Activated T-cell treated with anti-CD3 and anti-CD28 coated beads, Interleukin-2, amount 50 U/mL, for 72 hours (primary cell): Measurements from ENCODE around the gene WDR20. TPM values are rescaled to one million over a fixed set of nuclear protein-coding genes. Genes with fewer than 3 reads are reported as not detected.
"Not testable (repeated sequence)": the region's sequence is repeated elsewhere in the genome, so short reads cannot be mapped to it uniquely, and the experiment has no call there.

Experiments
- ATAC-seq, 2 donors: fragments of 150-1000 bp; cut with Tn5 transposase; replicated peaks in 1 of 2; 2 replicates each; pipeline ENCODE4 v1.10.0; 2021; ENCODE audit warnings: moderate library complexity in 2 of 2, mild to moderate bottlenecking in 1 of 2
- DNase-seq, 2 donors: peaks; one replicate each; pipeline ENCODE4 v3.0.0; 2021 to 2022; ENCODE audit warnings: mixed read lengths in 1 of 2
- H3K27ac Mint-ChIP-seq: one replicate; pipeline ENCODE4 v1.8.0; 2022; ENCODE audit warnings: mild to moderate bottlenecking, moderate library complexity, mixed read lengths
- H3K27me3 Mint-ChIP-seq: one replicate; pipeline ENCODE4 v1.8.0; 2022; ENCODE audit warnings: low read depth, mixed read lengths
- H3K36me3 Mint-ChIP-seq, 2 donors: one replicate each; pipeline ENCODE4 v1.8.0; 2022; ENCODE audit warnings: mixed read lengths in 2 of 2, mild to moderate bottlenecking in 1 of 2; ENCODE audit not compliant: insufficient read depth in 2 of 2
- H3K4me1 Mint-ChIP-seq: one replicate; pipeline ENCODE4 v1.8.0; 2022; ENCODE audit warnings: low read depth, mixed read lengths
- H3K4me3 Mint-ChIP-seq, 2 donors: one replicate each; pipeline ENCODE4 v1.8.0; 2022; ENCODE audit warnings: mild to moderate bottlenecking in 2 of 2, mixed read lengths in 2 of 2, moderate library complexity in 2 of 2
- H3K9me3 Mint-ChIP-seq, 2 donors: one replicate each; pipeline ENCODE4 v1.8.0; 2022; ENCODE audit warnings: mixed read lengths in 2 of 2
- total RNA-seq, 2 donors: library from RNA; stranded (reverse); gene quantifications; one replicate each; pipeline ENCODE4 v1.2.3, GENCODE V29; 2022

The WDR20 gene, protein sequence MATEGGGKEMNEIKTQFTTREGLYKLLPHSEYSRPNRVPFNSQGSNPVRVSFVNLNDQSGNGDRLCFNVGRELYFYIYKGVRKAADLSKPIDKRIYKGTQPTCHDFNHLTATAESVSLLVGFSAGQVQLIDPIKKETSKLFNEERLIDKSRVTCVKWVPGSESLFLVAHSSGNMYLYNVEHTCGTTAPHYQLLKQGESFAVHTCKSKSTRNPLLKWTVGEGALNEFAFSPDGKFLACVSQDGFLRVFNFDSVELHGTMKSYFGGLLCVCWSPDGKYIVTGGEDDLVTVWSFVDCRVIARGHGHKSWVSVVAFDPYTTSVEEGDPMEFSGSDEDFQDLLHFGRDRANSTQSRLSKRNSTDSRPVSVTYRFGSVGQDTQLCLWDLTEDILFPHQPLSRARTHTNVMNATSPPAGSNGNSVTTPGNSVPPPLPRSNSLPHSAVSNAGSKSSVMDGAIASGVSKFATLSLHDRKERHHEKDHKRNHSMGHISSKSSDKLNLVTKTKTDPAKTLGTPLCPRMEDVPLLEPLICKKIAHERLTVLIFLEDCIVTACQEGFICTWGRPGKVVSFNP
- 10 to 100 TPM; 23.8 to 29.9 TPM for total RNA-seq

DNA sequence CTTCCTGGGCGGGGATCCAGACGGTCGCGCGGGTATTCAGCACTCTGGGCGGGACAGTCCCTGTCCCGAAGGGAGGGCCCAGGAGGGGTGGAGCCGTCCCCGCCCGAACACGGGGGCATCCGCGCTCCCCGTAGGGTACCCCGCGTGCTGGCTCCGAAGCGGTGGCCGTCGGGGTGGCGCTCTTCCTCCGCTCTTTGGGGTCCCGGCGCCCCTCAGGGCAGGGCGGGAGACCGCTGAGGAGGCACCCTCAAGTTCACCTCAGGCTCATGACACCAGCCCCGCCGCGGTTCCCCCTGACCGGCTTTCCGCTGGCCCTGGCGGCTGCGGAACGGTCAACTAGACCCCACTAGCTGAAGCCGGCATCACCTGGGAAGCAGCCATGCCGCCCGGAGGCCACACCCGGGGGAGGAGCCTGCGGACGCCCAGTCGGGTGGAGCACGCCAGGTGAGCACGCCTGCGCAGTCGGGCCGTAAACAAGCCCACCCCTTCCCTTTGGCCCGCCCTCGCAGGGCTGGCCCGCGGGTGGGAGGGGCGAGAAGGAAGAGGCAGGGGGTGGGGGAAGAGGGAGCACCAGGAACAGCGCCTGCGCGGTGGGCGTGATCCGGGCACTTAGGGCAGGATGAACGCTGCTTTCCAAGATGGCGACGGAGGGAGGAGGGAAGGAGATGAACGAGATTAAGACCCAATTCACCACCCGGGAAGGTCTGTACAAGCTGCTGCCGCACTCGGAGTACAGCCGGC lies at the start of gene WDR20:
Gene WDR20, plus strand, starts transcription at position 612 of the 741 bp plus-strand sequence. Its CDS starts 27 bp downstream, at position 639.
- peak; percentile 93 for ATAC-seq

DNA sequence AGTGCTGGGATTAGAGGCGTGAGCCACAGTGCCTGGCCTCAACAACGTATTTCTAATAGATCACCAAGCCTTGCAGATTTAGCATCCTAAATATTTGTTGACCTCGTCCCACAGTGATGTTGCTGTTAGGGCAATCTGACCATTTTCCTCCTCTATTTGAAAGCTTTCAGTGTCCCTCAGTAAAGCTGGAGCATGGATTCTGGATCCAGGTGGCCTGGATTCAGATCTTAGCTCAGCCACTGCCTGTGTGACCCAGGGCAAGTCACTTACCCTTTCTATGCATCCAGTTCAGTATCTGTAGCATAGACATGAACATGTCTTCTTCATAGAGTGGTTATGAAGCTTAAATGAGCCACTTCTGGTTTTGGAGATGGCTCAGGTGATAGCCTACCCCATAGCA lies 49.0 kb upstream of the WDR20 start:
- ATAC-seq (no peak), DNase-seq (no peak)
- Mint-ChIP-seq H3K27me3 (no peaks in the 10 kb centered on the region), H3K4me3 (peak overlapping the region in 1 of 2 donors; percentile 18), H3K4me1 (peaks cover 50% of the 10 kb centered on the region), H3K27ac (no peak overlapping the region), H3K9me3 (no peaks in the 10 kb centered on the region), H3K36me3 (peaks cover 5 to 8% of the 10 kb centered on the region in 2 donors)

More for the DNA sequence above, at the start of gene WDR20:
- Mint-ChIP-seq H3K27me3 (no peaks in the 10 kb centered on the region), H3K27ac (peak within 1 kb of the TSS; percentile 98), H3K9me3 (no peaks in the 10 kb centered on the region), H3K4me3 (peak within 1 kb of the TSS; percentile 93 to 97), H3K4me1 (peaks cover 21% of the 10 kb centered on the region), H3K36me3 (peaks cover 3 to 4% of the 10 kb centered on the region in 2 donors)
- DNase-seq = peak; percentile 99 to 100

DNA sequence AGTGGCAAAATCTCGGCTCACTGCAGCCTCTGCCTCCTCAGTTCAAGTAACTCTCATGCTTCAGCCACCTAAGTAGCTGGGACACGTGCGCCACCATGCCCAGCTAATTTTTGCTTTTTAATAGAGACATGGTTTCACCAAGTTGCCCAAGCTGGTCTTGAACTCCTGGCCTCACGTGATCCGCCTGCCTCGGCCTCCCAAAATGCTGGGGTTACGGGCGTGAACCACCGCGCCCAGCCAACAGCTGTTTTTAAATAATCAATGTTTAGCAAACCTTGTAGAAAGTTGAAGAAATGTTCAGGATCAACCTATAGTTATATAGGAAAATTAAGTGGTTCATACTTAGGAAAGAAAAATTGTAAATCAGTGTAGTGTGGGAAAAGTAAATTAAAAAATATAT lies 46.9 kb upstream of the WDR20 start:
- ATAC-seq (no peak), DNase-seq (no peak)
- H3K9me3 Mint-ChIP-seq = no peaks in the 10 kb centered on the region
- peaks cover 56% of the 10 kb centered on the region for H3K4me1 Mint-ChIP-seq
- H3K27ac Mint-ChIP-seq = no peak overlapping the region
- H3K36me3 Mint-ChIP-seq = peaks cover 0 to 2% of the 10 kb centered on the region in 2 donors
- H3K27me3 Mint-ChIP-seq = no peaks in the 10 kb centered on the region
- no peak overlapping the region for H3K4me3 Mint-ChIP-seq

DNA sequence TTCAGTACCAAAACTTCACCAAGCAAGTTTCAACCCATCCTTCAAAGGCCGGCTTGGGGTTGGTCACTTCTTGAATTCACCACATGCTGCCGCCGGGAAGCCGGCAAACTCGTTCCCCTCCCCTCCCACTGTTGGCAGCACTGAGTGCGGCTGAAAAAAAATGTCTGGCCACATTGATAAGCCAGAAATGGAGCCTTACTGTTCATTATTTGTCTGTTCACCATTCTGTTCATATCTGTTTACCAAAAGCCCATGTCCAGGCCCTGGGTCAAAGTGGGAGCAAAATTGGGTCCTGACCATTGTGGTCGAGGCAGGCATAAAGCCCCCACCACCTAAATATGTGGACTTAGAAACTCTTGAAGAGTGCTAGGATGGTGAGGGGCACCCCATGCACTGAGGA lies 45.6 kb upstream of the WDR20 start:
- Mint-ChIP-seq H3K9me3 (no peaks in the 10 kb centered on the region), H3K4me1 (peaks cover 43% of the 10 kb centered on the region), H3K27ac (no peak overlapping the region), H3K27me3 (no peaks in the 10 kb centered on the region), H3K36me3 (peaks cover 0 to 2% of the 10 kb centered on the region in 2 donors), H3K4me3 (no peak overlapping the region)
- DNase-seq (no peak), ATAC-seq (no peak)

DNA sequence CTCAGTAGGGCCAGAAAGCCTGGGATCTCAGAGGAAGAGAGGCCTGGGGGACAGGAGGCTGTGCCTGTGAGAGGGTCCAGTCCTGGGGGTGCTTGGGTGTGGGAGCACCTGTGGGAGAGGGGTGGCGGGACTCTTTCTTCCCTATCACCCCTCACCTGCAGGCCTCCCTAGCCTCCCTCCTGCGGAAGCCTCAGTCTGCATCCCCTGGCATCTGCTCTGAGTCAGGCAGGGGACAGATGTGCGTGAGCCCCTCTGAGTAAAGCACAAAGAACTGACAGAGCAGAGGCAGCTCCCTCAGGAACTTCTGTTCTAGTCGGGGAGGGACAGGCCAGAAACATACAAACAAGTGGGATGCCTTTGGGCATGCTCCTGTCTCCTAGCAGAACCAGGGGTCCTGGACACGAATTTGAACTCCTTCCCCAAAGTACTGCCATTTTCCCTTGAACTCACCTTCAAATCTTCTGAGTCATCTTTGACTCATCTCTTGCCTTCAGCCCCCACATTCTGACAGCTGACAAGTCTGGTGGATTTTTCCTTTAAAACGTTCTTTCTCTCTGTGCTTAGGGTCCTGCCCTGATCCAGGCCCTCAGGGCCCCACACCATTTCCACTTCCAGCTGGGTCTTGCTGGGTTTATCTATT lies 44.3 kb upstream of the WDR20 start:
- Mint-ChIP-seq H3K27ac (no peak overlapping the region), H3K9me3 (no peaks in the 10 kb centered on the region), H3K4me1 (peaks cover 31% of the 10 kb centered on the region), H3K36me3 (no peaks in the 10 kb centered on the region), H3K27me3 (no peaks in the 10 kb centered on the region), H3K4me3 (peak overlapping the region; percentile 25 to 32)
- ATAC-seq (peak; percentile 76 to 83), DNase-seq (no peak)

DNA sequence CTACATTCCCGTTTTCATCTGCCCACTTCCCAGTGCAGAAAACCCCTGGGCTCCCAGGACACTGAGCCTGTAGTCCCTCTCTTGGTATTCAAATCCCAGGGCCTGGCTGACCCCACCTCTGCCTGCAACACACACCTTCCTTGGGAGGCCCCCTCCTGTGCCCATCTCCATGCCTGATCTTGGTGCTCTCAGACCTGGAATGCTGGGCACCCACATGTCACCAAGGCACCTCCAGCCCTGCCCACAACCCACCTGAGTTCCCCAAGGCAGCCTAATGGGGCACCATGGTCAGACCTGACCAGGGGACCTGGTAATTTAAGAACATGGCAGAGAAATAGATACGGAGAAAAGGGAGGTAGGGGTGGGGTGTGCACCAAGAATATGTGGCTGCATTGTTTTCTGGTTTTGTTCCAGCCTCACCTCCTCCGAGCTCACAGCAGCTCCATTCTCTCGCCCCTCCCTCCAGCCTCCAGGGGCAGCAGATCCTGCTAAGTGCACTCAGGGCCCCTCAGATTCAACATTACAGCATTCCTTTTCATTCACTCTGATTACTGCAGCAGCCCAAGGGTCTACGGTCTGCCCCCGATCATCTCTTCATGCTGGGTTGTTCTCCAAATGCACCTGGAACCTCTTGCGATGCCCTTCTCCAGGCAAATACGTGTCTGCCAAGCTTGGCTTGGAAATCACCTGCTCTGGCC lies 43.7 kb upstream of the WDR20 start:
- Mint-ChIP-seq H3K27me3 (no peaks in the 10 kb centered on the region), H3K4me3 (peak overlapping the region; percentile 39 to 41), H3K9me3 (no peaks in the 10 kb centered on the region), H3K4me1 (peaks cover 27% of the 10 kb centered on the region), H3K27ac (no peak overlapping the region), H3K36me3 (no peaks in the 10 kb centered on the region)
- peak; percentile 12 to 24 for ATAC-seq
- no peak for DNase-seq

DNA sequence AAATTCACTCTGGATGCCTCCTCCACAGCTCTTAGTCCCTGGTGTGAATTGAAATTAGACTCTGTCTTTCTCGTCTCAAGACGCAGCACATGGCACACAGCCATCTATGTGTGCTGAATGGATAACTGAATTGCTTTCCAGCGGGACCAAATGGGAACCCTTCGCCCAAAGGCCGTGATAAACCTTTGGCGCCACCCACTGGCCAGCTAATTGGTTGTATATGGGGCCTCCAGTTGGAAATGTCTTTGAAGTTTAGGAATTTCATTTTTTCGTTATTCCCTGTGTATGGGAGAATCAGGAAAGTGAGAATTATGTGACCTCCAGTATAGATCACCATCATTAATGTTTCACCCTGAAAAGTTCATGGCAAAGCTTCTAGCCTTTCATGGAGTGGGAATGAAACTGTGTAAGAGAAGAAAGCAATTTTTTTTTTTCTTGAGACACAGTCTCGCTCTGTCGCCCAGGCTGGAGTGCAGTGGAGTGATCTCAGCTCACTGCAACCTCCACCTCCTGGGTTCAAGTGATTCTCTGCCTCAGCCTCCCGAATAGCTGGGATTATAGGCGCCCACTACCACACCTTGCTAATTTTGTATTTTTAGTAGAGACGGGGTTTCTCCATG lies 43.0 kb upstream of the WDR20 start:
- H3K27ac Mint-ChIP-seq = no peak overlapping the region
- no peaks in the 10 kb centered on the region for H3K36me3 Mint-ChIP-seq
- peak; percentile 58 to 69 for DNase-seq
- H3K27me3 Mint-ChIP-seq = no peaks in the 10 kb centered on the region
- no peaks in the 10 kb centered on the region for H3K9me3 Mint-ChIP-seq
- peak overlapping the region; percentile 39 to 41 for H3K4me3 Mint-ChIP-seq
- H3K4me1 Mint-ChIP-seq = peaks cover 27% of the 10 kb centered on the region
- ATAC-seq = peak; percentile 50 to 56

DNA sequence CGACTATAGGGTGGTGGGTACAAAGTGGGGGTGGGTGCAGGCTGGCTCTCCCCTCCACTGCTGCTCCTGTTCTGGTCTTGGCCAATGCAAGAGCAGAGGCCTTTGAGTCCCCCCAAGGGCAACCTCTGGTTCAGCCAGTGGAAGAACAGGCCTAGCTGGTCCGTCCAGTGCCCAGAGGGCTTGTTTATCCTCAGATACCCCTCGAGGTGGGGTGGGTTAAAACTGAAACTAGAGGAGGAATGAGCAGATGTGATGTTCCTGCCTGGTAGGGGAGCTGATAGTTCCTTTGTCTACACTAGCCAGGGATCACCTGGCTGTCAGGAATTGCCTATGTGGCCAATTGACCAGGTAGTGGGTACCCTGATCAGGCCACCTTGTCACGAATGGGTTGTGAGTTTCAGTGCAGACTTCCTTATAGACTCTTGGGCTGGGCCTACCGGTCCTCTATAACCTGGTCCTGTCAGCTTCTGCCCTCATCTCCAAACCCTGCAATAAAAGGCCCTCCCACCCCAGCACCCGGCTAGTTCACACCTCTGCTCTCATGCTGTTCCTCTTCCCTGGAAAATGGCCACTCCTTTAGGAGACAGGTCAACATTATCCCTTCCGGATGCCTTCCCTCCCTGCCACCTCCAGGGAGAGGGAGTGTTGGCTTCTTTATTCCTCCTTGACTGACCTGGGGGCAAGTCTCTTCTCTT lies 42.1 kb upstream of the WDR20 start:
- Mint-ChIP-seq H3K36me3 (no peaks in the 10 kb centered on the region), H3K9me3 (no peaks in the 10 kb centered on the region), H3K4me3 (no peak overlapping the region), H3K27me3 (no peaks in the 10 kb centered on the region), H3K27ac (no peak overlapping the region), H3K4me1 (peaks cover 27% of the 10 kb centered on the region)
- DNase-seq (no peak), ATAC-seq (no peak)

DNA sequence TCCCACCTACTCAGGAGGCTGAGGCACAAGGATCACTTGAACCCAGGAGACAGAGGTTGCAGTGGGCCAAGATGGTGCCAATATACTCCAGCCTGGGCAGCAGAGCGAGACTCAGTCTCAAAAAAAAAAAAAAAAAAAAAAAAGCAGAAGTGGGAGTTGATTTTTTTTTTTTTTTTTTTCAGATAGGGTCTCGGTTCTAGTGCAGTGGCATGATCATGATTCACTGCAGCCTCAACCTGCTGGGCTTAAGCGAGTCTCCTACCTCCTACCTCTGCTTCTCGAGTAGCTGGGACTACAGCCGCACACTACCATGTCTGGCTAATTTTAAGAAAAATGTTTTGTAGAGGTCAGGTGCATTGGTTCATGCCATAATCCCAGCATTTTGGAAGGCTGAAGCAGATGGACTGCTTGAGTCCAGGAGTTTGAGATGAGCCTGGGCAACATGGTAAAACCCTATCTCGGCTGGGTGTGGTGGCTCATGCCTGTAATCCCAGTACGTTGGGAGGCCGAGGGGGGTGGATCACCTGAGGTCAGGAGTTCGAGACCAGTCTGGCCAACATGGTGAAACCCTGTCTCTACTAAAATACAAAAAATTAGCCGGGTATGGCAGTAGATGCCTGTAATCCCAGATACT lies 36.5 kb upstream of the WDR20 start:
- no peak for ATAC-seq
- Mint-ChIP-seq H3K27ac (no peak overlapping the region), H3K4me1 (no peaks in the 10 kb centered on the region), H3K4me3 (no peak overlapping the region), H3K36me3 (no peaks in the 10 kb centered on the region), H3K9me3 (no peaks in the 10 kb centered on the region), H3K27me3 (no peaks in the 10 kb centered on the region)
- no peak for DNase-seq

DNA sequence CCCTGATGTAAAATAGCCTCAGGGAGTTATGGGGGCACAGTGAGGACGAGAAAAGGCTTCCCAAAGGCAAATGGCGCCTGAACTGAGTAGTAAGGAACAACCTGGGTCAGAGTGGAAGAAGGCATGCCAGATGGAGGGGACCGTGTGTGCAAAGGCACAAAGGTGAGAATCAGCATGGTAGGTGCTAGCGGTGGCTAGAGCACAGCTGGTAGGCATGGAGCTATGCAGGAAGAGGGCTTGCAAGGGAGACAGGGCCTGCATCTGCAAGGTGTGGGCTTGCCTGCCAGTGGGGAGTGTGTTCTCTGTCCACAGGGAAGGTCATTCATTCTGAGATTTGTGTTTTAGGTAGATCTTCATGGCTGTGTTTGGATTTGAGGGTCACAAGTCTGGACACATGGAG lies 34.3 kb upstream of the WDR20 start:
- Mint-ChIP-seq H3K36me3 (peaks cover 3% of the 10 kb centered on the region in 2 donors), H3K27ac (no peak overlapping the region), H3K27me3 (no peaks in the 10 kb centered on the region), H3K4me3 (no peak overlapping the region), H3K9me3 (peaks cover 4 to 6% of the 10 kb centered on the region in 2 donors), H3K4me1 (no peaks in the 10 kb centered on the region)
- DNase-seq (no peak), ATAC-seq (no peak)

DNA sequence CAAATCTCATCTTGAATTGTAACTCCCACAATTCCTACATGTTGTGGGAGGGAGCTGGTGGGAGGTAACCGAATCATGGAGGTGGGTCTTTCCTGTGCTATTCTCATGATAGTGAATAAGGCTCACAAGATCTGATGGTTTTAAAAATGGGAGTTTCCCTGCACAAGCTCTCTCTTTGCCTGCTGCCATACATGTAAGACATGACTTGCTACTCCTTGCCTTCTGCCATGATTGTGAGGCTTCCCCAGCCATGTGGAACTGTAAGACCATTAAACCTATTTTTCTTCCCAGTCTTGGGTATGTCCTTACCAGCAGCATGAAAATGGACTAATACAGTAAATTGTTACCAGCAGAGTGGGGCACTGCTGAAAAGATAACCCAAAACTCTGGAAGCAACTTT lies 30.4 kb upstream of the WDR20 start:
- not testable (repeated sequence) for H3K36me3 Mint-ChIP-seq, ATAC-seq, H3K4me3 Mint-ChIP-seq, DNase-seq, H3K9me3 Mint-ChIP-seq, H3K27ac Mint-ChIP-seq, H3K4me1 Mint-ChIP-seq
- peaks cover 13% of the 10 kb centered on the region for H3K27me3 Mint-ChIP-seq
